ENCODE results near the gene PTPRF.
"Not testable (repeated sequence)": the region's sequence is repeated elsewhere in the genome, so short reads cannot be mapped to it uniquely, and the experiment has no call there.

Gene PTPRF

DNA sequence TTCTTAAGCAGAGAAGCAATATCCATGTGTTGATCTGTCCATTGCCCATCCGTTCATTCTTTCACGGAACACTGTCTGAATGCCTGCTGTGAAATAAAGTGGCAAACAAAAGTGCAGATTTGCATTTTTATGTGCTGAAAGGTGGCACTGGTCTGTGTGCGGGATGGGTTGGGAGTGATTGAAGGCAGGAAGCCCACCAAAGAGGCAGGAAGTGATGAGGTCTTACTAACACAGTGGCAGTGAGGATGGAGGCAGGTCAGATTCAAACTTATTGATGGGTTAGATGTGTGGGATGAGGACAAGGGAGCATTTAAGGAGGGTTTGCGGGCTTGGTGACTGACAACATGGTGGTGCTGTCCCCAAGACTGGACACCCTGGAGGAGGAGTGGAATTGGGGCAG lies 8.3 kb downstream of the PTPRF start:
- no peak for DNase-seq

DNA sequence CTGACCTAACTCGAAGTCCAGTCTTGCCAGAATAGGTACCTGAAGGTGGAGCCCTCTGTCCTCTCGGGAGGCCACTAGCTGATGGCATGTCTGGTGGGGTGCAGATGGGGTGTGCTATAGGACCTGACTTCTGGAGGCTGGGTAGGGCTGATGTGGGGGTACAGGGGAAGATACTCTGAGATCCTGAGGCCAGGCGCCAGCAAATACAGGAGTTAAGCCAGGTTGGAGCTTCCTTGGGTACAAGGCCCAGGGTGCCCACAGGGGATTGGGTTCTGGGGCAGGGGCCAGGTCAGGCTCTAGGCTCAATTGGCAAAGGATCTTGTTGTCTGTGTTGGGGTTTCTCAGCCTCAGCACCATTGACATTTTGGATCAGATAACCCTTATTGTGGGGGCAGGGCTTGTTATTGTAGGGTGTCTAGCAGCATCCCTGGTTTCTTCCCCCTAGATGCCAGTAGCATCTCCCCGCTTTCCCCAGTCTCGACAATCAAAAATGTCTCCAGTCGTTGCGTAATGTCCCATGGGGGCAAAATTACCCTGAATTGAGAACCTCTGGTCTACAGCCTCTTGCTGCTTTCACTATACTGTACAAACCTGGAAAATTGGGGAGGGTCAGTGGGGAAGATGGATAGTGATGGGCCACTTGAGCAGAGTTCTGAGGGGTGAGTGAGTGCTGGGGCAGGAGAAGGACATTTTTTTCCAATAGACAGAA lies 9.2 kb downstream of the PTPRF start:
- DNase-seq = no peak

DNA sequence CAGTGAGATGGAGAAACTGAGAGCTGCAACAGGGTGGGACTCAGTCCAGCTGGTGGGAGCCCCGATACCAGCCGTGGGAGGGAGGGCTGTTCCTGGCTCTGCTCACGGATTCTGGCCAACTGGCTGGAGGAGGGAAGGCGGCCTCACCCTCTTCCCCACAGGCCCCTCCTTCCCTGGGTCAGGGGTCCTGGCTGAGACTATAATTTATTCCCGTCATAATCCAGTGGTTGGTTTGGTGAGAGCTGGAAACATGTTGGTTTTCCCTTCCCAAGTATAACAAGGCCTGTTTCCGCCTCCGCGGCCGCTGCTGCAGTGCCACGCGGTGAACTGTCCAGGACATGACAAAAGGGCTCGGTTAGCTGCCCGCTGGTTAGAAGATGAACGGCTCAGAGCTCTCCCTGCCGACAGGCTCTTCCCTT lies 10.0 kb downstream of the PTPRF start:
- DNase-seq = no peak

DNA sequence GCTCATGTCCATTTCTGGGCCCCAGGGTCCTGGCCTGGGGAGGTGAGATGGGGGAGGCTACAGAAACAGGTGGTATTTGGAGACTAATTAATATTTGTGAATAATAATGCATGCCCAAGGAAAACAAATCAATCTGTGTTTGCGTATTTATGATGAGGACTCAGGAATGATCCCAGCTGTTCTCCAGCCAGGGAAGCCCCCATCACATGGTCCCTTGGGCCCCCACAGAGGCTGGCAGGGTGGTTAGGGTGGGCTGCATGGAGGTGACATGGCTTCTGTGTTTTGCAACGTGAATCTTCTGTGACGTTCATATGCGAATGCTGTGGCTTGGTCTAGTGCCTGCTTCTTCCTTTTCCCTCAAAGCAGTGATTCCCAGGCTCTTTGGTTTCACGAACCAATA lies 10.5 kb downstream of the PTPRF start:
- DNase-seq = no peak

DNA sequence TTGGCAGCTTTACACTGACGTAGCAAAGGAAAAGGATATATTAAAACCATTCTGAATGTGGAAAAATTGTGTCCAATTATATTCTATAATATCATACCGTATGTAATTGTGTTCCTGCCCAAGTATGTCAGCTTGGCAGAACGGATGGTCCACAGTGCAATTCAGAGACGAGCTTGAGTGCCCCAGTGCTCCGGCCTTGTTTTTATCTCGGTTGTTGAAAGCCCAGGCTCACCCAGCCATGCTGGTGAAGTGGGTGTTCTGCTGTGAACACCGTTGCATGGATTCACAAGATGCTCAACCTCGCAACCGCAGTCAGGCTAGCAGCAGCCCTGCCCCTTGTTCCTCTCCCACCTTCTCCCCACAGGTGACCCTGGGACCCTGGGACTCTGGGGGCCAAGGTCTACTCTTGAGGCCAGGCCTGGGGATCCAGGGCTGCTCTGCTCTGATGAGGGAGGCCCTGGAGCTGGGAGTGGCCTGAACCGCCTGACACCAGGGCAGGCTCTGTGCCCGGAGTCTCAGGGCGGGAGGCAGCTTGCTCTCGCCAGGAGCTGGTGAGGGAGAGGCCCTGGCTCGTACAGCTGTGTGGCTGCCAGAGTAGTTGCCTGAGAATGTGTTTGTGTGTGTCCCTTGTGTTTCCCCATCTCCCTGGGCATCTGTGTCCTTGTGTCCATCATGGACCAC lies 11.2 kb downstream of the PTPRF start:
- DNase-seq = no peak

DNA sequence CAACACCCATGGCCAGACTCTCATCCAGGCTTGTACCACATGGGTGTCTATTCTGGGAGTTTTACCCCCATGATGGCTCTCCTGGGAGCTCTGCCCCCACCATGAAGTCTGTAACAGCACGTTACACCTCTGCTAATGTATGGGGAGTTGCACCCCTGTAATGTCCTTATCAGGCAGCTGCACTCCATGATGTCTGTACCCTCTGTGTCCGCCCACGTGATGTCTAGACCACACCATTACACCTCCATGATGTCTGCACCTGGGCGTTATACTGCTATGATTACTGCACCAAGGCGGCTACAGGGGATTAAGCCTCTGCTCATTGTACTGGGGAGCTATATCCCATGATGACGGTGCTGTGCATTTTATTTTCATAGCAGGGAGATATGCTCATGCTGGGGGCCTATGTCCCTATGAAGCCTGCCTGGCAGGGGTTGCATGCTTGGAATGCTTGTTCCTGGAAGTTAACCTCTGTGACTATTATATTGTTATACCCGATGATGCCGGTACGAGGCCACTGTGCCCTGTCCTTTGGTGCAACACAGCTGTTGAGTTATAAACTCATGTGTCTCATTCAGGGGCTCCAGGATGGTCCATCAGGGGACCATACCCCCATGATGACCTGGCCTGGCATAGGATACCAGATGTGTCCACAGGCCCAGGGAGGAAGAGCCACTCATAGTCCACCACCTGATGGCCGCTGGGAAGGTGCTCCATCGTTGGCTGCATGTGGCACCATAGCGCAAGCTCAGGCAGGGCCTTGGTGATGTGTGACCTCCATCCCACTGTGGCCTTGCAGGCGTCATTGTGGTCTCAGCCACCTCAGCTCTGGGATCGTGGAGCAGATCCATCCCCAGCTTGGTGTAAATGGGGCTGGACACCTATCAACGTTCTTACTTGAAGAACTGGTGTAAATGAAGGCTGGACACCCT lies 12.1 kb downstream of the PTPRF start:
- no peak for DNase-seq

DNA sequence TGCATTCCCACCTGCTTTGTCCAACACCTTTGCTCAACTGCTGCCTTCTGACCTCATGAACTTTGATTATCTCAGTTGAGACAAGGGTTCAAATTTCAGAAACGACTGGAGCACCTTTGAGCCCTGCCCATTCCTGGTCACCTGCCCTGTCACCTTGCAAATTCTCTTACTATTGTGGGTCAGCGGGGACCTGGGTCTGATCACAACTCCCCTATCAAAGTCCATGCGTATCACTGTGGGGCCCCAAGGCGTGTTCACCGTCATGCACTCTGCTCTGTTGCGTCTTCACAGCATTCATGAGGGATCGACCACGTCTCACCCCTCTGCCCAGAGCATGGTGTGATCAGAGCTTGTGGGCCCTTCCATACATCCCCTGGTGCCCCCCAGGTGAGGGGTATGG lies 12.9 kb downstream of the PTPRF start:
- no peak for DNase-seq

DNA sequence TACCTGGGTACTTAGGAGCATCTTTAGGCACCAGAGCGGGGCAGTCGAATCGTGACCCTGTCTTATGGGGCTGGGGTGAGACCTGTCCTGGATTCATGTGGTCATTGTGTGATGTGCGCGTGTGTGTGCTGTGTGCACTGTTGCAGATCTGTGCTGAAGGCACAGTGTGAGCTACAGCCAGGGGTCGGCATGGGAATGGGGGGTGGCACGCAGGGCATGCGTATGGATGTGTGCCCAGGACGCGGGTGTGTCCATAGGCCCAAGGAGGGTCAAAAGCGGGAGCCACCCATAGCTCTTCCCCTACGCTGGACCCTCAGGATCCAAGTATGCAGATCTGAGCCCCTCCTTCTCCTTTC lies 14.6 kb downstream of the PTPRF start:
- DNase-seq = peak; percentile 32

DNA sequence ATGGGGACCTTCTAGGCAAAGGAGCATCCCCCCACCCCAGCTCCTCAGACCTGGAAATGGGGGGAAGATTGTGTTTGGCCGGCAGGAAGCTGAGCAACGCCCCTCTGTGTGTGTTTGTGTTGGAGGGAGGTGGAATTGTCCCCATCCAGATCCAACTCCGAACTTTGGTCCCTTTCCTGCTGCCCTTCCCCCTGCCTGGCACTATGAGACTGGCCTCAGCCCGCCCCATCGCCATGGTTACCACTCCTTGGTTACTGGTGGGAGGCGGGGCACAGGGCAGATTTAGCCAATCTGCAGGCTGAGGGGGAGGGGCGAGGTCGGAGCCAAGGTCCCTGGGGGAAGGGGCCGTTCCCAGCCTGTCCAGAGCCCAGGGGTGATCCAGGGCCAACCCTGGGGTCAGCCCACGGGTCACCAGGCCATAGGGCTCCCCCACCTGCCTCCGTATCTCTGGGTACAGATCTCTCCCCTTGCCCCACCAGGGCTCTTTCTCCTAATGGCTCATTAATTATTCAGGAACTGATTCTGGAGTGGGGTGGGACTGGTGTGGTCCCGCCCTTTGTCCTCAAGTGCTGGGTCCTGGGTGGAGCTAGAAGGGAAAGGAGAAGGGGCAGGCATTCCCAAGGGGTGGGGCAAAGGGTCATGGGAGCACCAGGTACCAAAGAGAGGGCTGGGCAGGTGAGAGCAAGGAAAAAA lies 15.2 kb downstream of the PTPRF start:
- DNase-seq = peak; percentile 98

DNA sequence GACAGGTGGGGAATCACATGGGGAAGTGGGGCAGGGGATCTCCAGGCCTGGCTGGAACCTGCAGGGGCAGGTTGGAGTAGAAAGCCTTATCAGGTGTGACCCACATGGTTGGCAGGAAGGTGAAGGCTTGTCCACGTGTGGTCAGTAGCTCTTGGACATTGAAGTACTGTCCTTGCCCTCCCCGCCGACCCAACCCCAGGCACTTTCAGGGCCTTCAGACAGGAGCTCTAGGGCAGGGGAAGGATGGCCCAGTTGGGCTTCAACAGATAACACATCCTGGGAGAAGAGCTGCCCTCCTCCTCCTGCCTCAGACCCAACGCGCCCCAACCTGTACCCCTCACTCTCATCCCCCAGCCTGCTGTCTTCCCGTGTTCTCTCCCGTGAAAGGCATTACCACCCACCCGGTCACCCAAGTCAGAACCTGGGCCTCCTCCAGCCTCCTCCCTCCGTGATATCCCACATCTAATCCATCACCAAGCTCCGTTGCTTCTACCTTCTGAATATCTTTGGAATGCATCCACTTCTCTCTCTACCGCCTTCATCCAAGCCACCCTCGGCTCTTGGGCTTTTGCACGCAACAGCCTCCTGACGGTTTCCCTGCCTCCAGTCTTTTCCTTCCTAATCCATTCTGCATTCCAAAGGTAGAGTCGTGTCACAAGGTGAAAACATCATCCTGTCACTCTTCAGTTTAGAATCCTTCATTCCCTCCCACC lies 15.9 kb downstream of the PTPRF start:
- DNase-seq = no peak

DNA sequence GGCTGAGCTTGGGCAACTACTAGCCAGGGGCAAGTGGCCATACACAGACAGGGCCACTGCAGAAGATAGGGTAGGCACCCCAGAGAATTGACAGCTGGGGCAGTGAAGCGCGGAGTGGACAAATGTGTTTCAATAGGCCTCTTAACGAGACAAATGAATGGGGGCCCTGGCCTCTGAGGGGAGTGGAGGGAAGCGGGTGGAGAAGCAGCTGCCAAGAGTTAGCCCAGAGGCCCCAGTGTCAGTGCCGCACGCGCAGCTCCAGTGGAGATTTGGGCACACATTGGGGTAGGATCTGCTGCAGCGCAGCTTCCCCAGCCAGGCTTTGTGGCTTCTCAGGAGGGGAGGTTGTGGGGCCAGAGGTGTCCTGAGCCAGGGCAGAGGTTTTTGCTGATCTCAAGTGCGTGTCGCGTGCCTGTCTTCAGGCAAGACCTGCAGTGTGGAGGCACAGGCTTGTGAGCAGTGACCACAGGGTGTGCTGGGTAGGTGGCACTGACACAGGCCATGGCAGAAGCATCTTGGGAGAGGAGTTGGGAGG lies 16.9 kb downstream of the PTPRF start:
- peak; percentile 27 for DNase-seq

DNA sequence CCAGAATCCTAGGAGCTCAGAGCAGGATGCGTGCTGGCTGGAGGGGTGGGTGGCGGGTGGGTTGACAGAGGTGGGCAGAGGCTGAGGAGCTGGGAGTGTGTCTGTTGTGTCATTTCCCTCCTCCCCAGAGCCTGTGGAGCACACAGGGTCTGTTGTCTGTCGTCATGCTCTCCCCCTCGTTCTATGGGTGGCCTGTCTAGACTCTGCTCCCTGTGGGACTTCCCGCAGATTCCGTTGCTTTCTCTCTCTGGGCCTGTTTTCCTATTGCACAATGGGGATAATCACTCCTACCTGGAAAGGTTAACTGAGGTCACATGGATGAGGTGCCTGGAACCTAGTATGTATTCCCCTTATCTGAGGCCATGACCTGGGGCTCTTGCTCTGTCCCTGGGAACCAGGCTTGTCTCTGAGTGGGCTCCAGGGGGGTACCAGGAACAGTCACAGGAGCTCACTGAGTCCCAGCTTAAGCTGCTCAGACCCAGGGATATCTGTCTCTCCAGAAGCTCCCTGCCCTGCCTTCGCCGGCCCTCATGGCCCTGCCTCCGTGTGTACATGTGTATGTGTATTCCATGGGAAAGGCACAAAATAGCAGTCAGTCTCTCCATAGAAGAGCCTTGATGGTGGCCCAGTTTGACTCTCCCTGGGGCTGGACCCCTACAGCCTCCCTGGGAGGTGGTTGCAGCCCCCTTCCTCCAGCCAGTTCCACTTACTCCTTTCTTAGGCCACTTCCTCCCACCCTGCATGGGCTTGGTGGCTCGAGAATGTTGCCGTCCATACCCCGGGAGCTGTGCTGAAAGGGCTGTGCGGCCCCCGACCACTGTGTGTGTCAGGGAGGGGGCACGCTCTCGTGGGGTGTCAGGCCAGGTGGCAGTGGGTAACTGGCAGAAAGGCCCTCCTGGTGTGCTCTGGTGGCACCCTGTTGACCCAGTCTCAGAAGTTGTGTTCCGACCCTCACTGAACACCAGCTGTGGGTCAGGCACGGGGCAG lies 17.9 kb downstream of the PTPRF start:
- no peak for DNase-seq

DNA sequence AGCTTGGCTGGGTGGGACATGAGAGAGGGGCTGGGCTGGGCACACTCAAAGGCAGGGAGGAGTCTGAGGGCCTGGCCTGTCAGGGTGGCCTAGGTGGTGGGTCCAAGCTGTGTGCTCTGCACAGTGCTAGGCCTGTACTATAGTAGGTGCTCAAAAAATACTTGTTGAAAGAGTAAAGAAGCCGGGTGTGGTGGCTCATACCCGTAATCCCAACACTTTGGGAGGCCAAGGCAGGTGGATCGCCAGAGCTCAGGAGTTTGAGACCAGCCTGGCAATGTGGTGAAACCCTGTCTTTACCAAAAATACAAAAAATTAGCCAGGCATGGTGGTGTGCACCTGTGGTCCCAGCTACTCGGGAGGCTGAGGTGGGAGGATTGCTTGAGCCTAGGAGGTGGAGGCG lies 18.7 kb downstream of the PTPRF start:
- DNase-seq = not testable (repeated sequence)

DNA sequence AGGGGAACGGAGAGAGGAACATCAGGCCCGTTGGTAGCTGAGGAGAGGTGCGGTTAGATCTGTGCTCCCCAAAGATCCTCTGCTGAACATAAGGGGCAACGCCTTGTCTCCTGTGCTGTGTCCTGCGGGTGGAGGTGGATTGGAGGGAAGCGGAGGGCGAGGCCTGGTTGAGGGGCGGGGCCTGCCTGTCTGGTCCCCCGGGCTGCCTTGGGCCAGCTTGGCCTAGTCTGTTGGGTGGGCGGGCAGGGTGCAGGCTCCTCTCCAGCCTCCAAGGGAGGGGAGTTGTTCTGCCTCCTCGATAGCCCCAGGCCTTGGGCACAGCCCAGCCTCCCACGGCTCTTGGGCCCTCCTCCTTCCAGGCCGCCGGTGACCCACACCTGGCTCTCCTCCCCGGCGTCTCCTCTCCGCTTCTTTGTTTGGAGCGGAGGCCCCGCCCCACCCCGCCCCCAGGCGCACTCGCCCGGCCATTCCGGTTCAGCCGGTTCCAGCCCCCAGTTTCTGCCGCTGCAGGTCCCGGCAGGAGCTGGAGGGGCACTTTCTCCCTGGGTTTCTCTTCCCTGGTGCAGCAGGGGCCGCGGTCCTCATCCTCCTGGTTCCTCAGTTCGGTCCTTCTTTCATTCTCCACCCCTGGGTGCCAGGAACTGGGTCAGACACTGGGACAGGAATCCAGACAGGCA lies 19.4 kb downstream of the PTPRF start:
- peak; percentile 98 for DNase-seq

DNA sequence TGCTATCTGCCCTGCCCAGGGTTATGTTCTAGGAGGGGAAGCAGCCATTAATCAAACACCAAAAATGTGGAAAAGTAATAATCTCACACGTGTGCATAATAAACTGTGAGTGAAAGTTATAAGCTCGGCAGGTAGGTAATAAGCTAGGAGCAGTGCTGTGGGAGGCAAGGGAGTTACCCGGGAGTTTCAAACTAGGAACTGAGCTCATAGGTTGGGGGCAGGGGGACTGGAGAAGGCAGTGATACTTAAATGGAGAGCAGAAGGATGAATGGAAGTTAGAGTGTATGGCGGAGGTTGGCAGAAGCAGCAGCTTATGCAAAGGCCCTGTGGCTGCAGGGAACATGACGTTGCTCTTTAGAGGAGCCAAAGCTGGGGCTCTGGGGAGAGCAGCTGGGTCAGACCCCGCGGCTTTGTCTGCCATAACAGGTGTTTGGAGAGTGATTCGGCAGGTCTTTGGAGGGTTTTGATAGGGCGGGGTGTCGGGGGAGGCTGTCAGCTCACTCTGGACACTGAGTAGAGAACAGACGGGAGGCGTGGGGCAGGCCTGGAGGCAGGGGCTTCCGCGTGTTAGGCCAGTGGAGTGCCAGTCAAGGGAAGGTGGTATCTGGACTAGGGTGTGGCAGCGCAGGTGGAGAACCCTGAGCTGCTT lies 20.0 kb downstream of the PTPRF start:
- DNase-seq = peak; percentile 65

DNA sequence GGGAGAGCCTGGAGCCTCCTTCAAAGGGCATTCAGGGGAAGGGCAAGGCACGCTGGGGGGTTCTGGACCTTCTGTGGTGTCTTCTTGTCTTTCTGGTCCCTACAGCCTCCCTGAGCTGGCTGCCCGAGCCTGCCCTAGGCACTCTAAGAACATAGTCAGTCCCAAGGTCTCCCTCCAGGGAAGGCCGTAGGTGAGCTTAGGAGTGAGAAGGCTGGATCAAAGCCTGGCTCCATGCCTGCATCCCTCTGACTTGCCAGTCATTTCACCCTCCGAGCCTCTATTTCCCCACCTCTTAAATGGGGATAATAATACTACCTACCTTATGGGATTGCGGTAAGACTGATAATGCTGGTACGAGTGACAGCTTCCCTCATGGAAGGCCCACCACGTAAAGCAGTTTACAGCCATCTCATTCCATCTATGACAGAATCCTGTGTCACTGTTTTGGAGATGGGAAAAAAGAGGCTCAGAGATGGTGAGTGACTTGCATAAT lies 20.8 kb downstream of the PTPRF start:
- no peak for DNase-seq

DNA sequence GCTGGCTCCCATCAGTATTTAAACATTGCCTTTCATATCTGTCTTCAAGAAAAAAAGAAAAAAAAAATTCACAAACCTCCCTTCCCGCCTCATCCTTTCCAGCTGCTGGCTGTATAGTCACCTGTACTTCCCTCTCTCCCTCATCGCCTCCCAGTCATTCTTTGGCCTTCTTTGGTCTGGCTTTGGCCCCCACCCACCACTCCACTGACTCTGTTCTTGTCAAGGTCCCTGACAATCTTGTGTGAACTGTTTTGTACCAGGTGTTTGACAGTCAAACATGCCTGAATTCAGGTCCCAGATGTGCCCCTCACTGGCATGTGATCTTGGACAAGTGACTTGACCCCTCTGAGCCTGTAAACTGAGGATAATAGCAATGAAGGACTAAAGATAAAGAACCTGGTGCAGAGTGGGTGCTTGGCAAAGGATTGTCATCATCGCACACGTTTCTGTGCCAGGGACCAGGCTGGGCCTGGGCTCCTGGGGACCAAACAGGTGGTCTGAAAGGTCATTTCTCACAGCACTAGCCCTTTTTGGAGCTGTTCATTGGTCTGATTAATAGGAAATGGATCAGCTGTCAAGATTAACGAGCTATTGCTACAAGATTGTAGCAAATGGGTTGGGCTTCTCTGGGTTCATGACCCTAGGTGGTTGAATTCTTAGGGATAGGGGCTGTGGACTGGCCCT lies 21.5 kb downstream of the PTPRF start:
- no peak for DNase-seq

DNA sequence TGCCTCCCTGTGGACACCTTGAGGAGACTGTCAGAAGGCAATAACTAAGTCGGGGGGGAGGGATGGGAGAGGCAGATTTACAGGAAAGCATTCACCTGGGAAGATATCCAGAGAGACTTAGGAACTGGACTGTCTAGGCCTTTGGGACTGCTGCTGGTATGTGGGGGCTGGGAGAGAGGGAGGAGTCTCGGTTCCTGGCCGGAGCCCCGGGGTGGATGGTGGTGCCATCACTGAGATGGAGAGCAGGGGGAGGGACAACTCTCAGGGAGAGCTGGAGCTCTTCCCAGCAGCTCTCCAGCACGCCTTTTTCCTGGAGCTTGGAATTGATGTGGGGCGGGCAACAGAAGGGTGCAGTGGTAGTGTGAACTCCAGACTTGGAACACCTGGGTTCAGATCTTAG lies 22.1 kb downstream of the PTPRF start:
- no peak for DNase-seq

DNA sequence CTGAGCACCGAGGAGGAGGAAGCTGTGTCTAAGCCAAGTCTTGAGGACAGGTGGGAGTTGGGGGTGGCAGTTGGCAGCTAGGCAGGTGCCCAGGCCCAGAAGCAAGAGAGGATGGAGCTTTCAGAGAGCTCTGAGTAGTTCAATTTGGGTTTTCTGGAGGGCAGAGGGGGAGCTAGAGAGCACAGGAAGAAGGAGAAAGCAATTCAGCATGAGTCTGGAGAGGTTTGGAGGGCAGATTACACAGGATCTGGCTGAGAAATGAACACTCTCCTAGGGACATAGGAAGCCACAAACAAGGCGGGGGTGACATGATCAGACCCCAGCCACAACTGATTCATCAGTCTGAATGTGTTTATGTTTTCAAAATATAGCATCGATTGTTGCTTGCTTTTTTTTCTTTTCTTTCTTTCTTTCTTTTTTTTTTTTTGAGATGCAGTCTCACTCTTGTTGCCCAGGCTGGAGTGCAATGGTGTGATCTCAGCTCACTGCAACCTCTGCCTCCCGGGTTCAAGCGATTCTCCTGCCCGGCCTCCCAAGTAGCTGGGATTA lies 23.8 kb downstream of the PTPRF start:
- peak; percentile 69 for DNase-seq

All from DMS53 (cell line).